RPMI8226 (cell line): ENCODE data around the gene TMEM120B.

Experiments used
- DNase-seq: peaks from one replicate; pipeline ENCODE4 v3.0.0-alpha.2; 2015

Gene TMEM120B

GRCh38 chr12:121823101-121823726 is 110.7 kb downstream of the TMEM120B start:
- no peak for DNase-seq

- DNase-seq, result no peak
Measured at GRCh38 chr12:121823727-121824115, 111.2 kb downstream of the TMEM120B start.

- no peak for DNase-seq
Measured at GRCh38 chr12:121825041-121825523, 112.5 kb downstream of the TMEM120B start.

GRCh38 chr12:121826318-121827150 is 114.0 kb downstream of the TMEM120B start:
- no peak for DNase-seq

GRCh38 chr12:121827351-121828099 is 115.0 kb downstream of the TMEM120B start:
- DNase-seq, result no peak

GRCh38 chr12:121828306-121828705 is 115.8 kb downstream of the TMEM120B start:
- no peak for DNase-seq

GRCh38 chr12:121828826-121829225 is 116.3 kb downstream of the TMEM120B start:
- no peak for DNase-seq

GRCh38 chr12:121829250-121829918 is 116.8 kb downstream of the TMEM120B start:
- no peak for DNase-seq

- no peak for DNase-seq
Measured at GRCh38 chr12:121830134-121830533, 117.6 kb downstream of the TMEM120B start.

GRCh38 chr12:121830588-121831265 is 118.2 kb downstream of the TMEM120B start:
- no peak for DNase-seq
